Astrocyte (in vitro differentiated cells and primary cell): ENCODE measurements around the gene KCNB1. TPM values are rescaled to one million over a fixed set of nuclear protein-coding genes. Genes with fewer than 3 reads are reported as not detected.

ENCODE experiments used
- DNase-seq: peaks from one replicate; pipeline ENCODE4 v3.0.0-alpha.2; 2010; ENCODE audit warnings: low read depth
- FAIRE-seq: peaks from 2 replicates; lab custom pipeline; 2011; peaks lifted over from hg19 to GRCh38; lab: Jason Lieb, UNC
- H2AFZ ChIP-seq: 2 replicates; pipeline ENCODE4 v1.6.0; 2012; ENCODE audit warnings: low read depth, low read length, inconsistent platforms
- H3K27ac ChIP-seq: 2 replicates; pipeline ENCODE4 v1.5.1; 2011; ENCODE audit warnings: low read depth, low read length, inconsistent platforms
- H3K27me3 ChIP-seq: 2 replicates; pipeline ENCODE4 v1.6.0; 2011; ENCODE audit warnings: low read length, inconsistent platforms; ENCODE audit not compliant: insufficient read depth
- H3K36me3 ChIP-seq: 2 replicates; pipeline ENCODE4 v1.5.1; 2011; ENCODE audit warnings: low read length, inconsistent platforms; ENCODE audit not compliant: insufficient read depth
- H3K4me1 ChIP-seq: 2 replicates; pipeline ENCODE4 v1.5.1; 2011; ENCODE audit warnings: low read length, inconsistent platforms; ENCODE audit not compliant: insufficient read depth
- H3K4me2 ChIP-seq: 2 replicates; pipeline ENCODE4 v1.6.0; 2012; ENCODE audit warnings: low read length, inconsistent platforms
- H3K4me3 ChIP-seq: 2 replicates; pipeline ENCODE4 v1.5.1; 2011; ENCODE audit warnings: low read depth, mild to moderate bottlenecking, low read length, inconsistent platforms; ENCODE audit not compliant: insufficient read depth
- H3K79me2 ChIP-seq: 2 replicates; pipeline ENCODE4 v1.6.0; 2012; ENCODE audit warnings: mild to moderate bottlenecking, low read length, inconsistent platforms; ENCODE audit not compliant: insufficient read depth
- H3K9ac ChIP-seq: 2 replicates; pipeline ENCODE4 v1.6.0; 2012; ENCODE audit warnings: mild to moderate bottlenecking, low read length, inconsistent platforms
- H3K9me3 ChIP-seq: 2 replicates; pipeline ENCODE4 v1.5.1; 2012; ENCODE audit warnings: low read depth, mild to moderate bottlenecking, low read length, inconsistent platforms; ENCODE audit not compliant: insufficient read depth
- H4K20me1 ChIP-seq: 2 replicates; pipeline ENCODE4 v1.6.0; 2012; ENCODE audit warnings: low read length, inconsistent platforms; ENCODE audit not compliant: insufficient read depth
- H3K27ac Mint-ChIP-seq: one replicate; pipeline ENCODE4 v1.8.0; 2021; ENCODE audit warnings: mild to moderate bottlenecking, mixed read lengths; ENCODE audit not compliant: unreplicated experiment
- H3K27me3 Mint-ChIP-seq: one replicate; pipeline ENCODE4 v1.8.0; 2021; ENCODE audit warnings: low read depth, mixed read lengths; ENCODE audit not compliant: unreplicated experiment
- H3K36me3 Mint-ChIP-seq: one replicate; pipeline ENCODE4 v1.8.0; 2021; ENCODE audit warnings: low read depth, mixed read lengths; ENCODE audit not compliant: unreplicated experiment
- H3K4me1 Mint-ChIP-seq: one replicate; pipeline ENCODE4 v1.8.0; 2021; ENCODE audit warnings: low read depth, mixed read lengths; ENCODE audit not compliant: unreplicated experiment
- H3K4me3 Mint-ChIP-seq: one replicate; pipeline ENCODE4 v1.8.0; 2021; ENCODE audit warnings: mild to moderate bottlenecking, moderate library complexity, mixed read lengths; ENCODE audit not compliant: unreplicated experiment
- H3K9me3 Mint-ChIP-seq: one replicate; pipeline ENCODE4 v1.8.0; 2021; ENCODE audit warnings: mild to moderate bottlenecking, mixed read lengths; ENCODE audit not compliant: unreplicated experiment
- EZH2 ChIP-seq: IDR thresholded peaks from 2 replicates; pipeline ENCODE4 v1.6.1; 2012; ENCODE audit warnings: mild to moderate bottlenecking, low read length, inconsistent platforms; ENCODE audit not compliant: insufficient read depth
- total RNA-seq: library from RNA; stranded (reverse); gene quantifications from 2 replicates; pipeline ENCODE4 v1.2.1, GENCODE V29; 2021
- TF ChIP-seq, protein P1 (sequence below): IDR thresholded peaks from 2 replicates; pipeline ENCODE4 v1.5.1; 2011; ENCODE audit warnings: low read depth, mild to moderate bottlenecking, inconsistent platforms, low read length, moderate library complexity; ENCODE audit not compliant: insufficient read depth

KCNB1 gene
- total RNA-seq, 1 donor from 2014 or later = 0.48 TPM

DNA sequence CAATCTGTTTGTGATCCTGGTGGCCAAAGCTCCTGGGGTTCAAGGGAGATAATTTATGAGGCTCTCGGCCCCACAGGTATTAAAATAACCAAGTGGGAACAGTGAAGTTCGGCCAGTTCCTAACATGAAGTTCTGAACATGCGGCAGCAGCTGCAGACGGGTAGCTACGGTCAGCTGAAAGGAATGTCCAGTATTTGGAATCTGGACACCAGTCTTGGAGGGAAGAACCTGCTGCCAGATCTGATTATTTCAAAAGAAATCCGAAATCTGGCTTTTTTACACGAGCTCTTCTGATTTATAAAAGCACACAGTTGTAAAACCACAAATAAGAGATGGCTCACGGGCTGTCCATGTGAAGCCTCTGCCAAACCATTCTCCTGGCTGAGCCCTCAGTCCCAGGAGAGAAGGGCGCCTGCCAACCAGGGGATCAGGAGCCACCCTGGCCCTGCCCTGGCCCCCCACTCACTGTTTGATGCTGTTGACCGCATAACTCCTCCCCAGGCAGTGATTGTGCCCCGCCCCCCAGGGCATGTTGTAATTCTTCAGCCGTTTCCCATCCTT is 28.2 kb upstream of the KCNB1 start:
- Histone ChIP-seq H3K36me3 (no peaks in the 10 kb centered on the region), H3K4me1 (peaks cover 14% of the 10 kb centered on the region), H3K27ac (no peak overlapping the region), H3K27me3 (peaks cover 17% of the 10 kb centered on the region), H3K4me3 (no peak overlapping the region), H3K9ac (no peak overlapping the region), H4K20me1 (peaks cover 8% of the 10 kb centered on the region), H3K9me3 (no peaks in the 10 kb centered on the region), H2AFZ (no peak overlapping the region), H3K4me2 (peak overlapping the region; percentile 31), H3K79me2 (no peaks in the 10 kb centered on the region)
- peaks cover 10% of the 10 kb centered on the region for H3K4me1 Mint-ChIP-seq
- no peaks in the 10 kb centered on the region for H3K36me3 Mint-ChIP-seq
- TF ChIP-seq EZH2 = no peak
- TF ChIP-seq, protein P1, sequence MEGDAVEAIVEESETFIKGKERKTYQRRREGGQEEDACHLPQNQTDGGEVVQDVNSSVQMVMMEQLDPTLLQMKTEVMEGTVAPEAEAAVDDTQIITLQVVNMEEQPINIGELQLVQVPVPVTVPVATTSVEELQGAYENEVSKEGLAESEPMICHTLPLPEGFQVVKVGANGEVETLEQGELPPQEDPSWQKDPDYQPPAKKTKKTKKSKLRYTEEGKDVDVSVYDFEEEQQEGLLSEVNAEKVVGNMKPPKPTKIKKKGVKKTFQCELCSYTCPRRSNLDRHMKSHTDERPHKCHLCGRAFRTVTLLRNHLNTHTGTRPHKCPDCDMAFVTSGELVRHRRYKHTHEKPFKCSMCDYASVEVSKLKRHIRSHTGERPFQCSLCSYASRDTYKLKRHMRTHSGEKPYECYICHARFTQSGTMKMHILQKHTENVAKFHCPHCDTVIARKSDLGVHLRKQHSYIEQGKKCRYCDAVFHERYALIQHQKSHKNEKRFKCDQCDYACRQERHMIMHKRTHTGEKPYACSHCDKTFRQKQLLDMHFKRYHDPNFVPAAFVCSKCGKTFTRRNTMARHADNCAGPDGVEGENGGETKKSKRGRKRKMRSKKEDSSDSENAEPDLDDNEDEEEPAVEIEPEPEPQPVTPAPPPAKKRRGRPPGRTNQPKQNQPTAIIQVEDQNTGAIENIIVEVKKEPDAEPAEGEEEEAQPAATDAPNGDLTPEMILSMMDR = no peak
- H3K27ac Mint-ChIP-seq = peak overlapping the region; percentile 44
- DNase-seq (peak; percentile 94), FAIRE-seq (peak; percentile 80)
- H3K27me3 Mint-ChIP-seq = peaks cover 22% of the 10 kb centered on the region
- H3K9me3 Mint-ChIP-seq = peaks cover 1% of the 10 kb centered on the region
- peak overlapping the region; percentile 31 for H3K4me3 Mint-ChIP-seq

DNA sequence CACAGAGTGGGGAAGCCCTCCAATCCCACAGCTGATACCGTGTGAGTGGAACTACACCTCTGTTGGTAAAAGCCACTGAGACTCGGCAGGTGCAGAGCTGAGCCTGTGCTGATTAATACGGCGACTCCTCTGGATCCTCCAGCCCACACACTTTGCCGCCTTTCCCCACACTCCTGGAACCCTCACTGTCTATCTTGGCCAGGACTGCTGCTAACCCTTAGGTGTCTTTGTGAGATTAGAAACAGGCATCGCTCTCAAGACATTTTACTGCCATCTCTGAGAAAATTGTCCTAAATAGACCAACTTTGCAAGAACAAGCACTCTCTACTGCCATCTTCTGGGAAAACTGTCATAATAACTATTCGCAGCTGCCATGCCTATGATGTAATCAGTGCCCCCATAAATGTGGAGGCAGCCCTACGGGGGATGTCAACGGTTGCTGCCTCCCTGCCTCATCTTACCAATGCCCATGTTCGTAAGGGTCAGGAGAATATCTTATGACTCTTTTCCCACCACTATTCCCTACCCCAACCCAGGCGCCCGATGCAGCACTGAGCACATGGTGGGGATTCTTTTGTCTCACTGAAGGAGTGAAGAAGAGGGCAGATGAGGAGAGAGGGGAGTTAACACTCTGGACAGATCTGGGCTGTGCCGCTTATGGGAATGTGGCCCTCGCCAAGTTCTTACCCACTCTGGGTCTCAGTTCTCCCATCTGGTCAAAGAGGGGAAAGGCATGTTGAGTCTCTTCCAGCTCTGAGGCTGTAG is 26.1 kb upstream of the KCNB1 start:
- Histone ChIP-seq H3K9ac (no peak overlapping the region), H3K4me1 (peaks cover 18% of the 10 kb centered on the region), H3K27ac (no peak overlapping the region), H4K20me1 (peaks cover 8% of the 10 kb centered on the region), H3K27me3 (peaks cover 18% of the 10 kb centered on the region), H3K79me2 (no peaks in the 10 kb centered on the region), H2AFZ (no peak overlapping the region), H3K36me3 (no peaks in the 10 kb centered on the region), H3K4me2 (no peak overlapping the region), H3K4me3 (no peak overlapping the region), H3K9me3 (no peaks in the 10 kb centered on the region)
- H3K36me3 Mint-ChIP-seq = no peaks in the 10 kb centered on the region
- H3K4me3 Mint-ChIP-seq = no peak overlapping the region
- TF ChIP-seq, protein P1 = peak; percentile 66
- TF ChIP-seq EZH2 = no peak
- FAIRE-seq (peak; percentile 49), DNase-seq (peak; percentile 24)
- no peak overlapping the region for H3K27ac Mint-ChIP-seq
- H3K9me3 Mint-ChIP-seq = peaks cover 1% of the 10 kb centered on the region
- H3K27me3 Mint-ChIP-seq = peaks cover 11% of the 10 kb centered on the region
- peaks cover 14% of the 10 kb centered on the region for H3K4me1 Mint-ChIP-seq
